AG04449 (cell line): ENCODE measurements around the gene OSBPL6.

Source experiments
- CTCF ChIA-PET: fragments of 350-600 bp; formaldehyde crosslinking; extraction: SDS; loops from one replicate; lab custom pipeline; 2021; ENCODE audit warnings: antibody characterized with exemption; lab: Yijun Ruan, JAX
- POLR2A ChIA-PET: fragments of 400-600, 350-600 bp; formaldehyde crosslinking; extraction: SDS; loops from one replicate; lab custom pipeline; 2020; ENCODE audit warnings: antibody characterized with exemption, inconsistent platforms; lab: Yijun Ruan, JAX
- DNase-seq: peaks from one replicate; pipeline ENCODE4 v3.0.0-alpha.2; 2010; ENCODE audit warnings: low read depth, low spot score
- H3K4me3 ChIP-seq: 2 replicates; pipeline ENCODE4 v1.5.1; 2011; ENCODE audit warnings: low read depth, mild to moderate bottlenecking, control low read depth, low read length
- CTCF ChIP-seq: IDR thresholded peaks from one replicate; pipeline ENCODE4 v1.5.1; 2011; ENCODE audit warnings: mild to moderate bottlenecking, moderate library complexity, low read length, control low read depth, inconsistent platforms; ENCODE audit not compliant: insufficient read depth; ENCODE audit errors: missing control alignments

Gene OSBPL6

GRCh38 chr2:178287652-178288344 is 93.5 kb downstream of the OSBPL6 start:
- POLR2A ChIA-PET: no interaction called here
- TF ChIP-seq CTCF: no peak
- DNase-seq: no peak
- CTCF ChIA-PET: interaction anchor here (2.1 kb wide), 1 partner anchor 9 kb away, joined by 8 read pairs; no protein-coding TSS in a partner anchor
- no peak overlapping the region for H3K4me3 ChIP-seq

- ChIA-PET POLR2A (no interaction called here), CTCF (no interaction called here)
- no peak overlapping the region for H3K4me3 ChIP-seq
- DNase-seq: no peak
- no peak for TF ChIP-seq CTCF
Measured at GRCh38 chr2:178291703-178292102, 97.4 kb downstream of the OSBPL6 start.

GRCh38 chr2:178292586-178292985 is 98.3 kb downstream of the OSBPL6 start:
- H3K4me3 ChIP-seq: no peak overlapping the region
- no peak for DNase-seq
- ChIA-PET CTCF (no interaction called here), POLR2A (no interaction called here)
- TF ChIP-seq CTCF: no peak

- no peak overlapping the region for H3K4me3 ChIP-seq
- no peak for TF ChIP-seq CTCF
- no peak for DNase-seq
- POLR2A ChIA-PET: no interaction called here
- CTCF ChIA-PET: interaction anchor here (0.7 to 4.5 kb wide), 7 partner anchors 10 to 184 kb away, joined by 3 to 32 read pairs (median 4); no protein-coding TSS in a partner anchor
Measured at GRCh38 chr2:178295115-178295514, 100.8 kb downstream of the OSBPL6 start.

- POLR2A ChIA-PET: no interaction called here
- no peak for DNase-seq
Measured at GRCh38 chr2:178295906-178296305, 101.6 kb downstream of the OSBPL6 start.

More at GRCh38 chr2:178295906-178296305, 101.6 kb downstream of the OSBPL6 start:
- CTCF ChIA-PET: interaction anchor here (0.9 to 4.5 kb wide), 11 partner anchors 8 to 185 kb away, joined by 3 to 32 read pairs (median 4); no protein-coding TSS in a partner anchor
- H3K4me3 ChIP-seq: no peak overlapping the region
- TF ChIP-seq CTCF: no peak
